Stimulated activated CD4-positive, alpha-beta T cell treated with anti-CD3 and anti-CD28 coated beads, Interleukin-4, amount 100 ng/mL, for 1 hour (primary cell): ENCODE measurements around the gene MAPKAPK2.

Experiments
- DNase-seq: peaks from one replicate; pipeline ENCODE4 v3.0.0-alpha.2; 2020

Gene MAPKAPK2

GRCh38 chr1:206661161-206661820 is 23.4 kb upstream of the MAPKAPK2 start:
- no peak for DNase-seq

GRCh38 chr1:206662396-206663092 is 22.2 kb upstream of the MAPKAPK2 start:
- no peak for DNase-seq

GRCh38 chr1:206663362-206663761 is 21.3 kb upstream of the MAPKAPK2 start:
- DNase-seq: no peak

- peak; percentile 54 for DNase-seq
Observed at GRCh38 chr1:206663832-206664652, 20.7 kb upstream of the MAPKAPK2 start.

GRCh38 chr1:206664740-206665139 is 20.0 kb upstream of the MAPKAPK2 start:
- DNase-seq: no peak

- no peak for DNase-seq
Observed at GRCh38 chr1:206666031-206666561, 18.6 kb upstream of the MAPKAPK2 start.

- no peak for DNase-seq
Observed at GRCh38 chr1:206666954-206667665, 17.6 kb upstream of the MAPKAPK2 start.

GRCh38 chr1:206668351-206668750 is 16.4 kb upstream of the MAPKAPK2 start:
- no peak for DNase-seq

GRCh38 chr1:206668874-206669410 is 15.8 kb upstream of the MAPKAPK2 start:
- DNase-seq: no peak

GRCh38 chr1:206672011-206672688 is 12.6 kb upstream of the MAPKAPK2 start:
- no peak for DNase-seq

GRCh38 chr1:206672844-206673758 is 11.6 kb upstream of the MAPKAPK2 start:
- DNase-seq: no peak

GRCh38 chr1:206674236-206674635 is 10.5 kb upstream of the MAPKAPK2 start:
- no peak for DNase-seq

- no peak for DNase-seq
Observed at GRCh38 chr1:206674745-206675175, 9.9 kb upstream of the MAPKAPK2 start.

- no peak for DNase-seq
Observed at GRCh38 chr1:206676499-206676898, 8.2 kb upstream of the MAPKAPK2 start.

GRCh38 chr1:206678490-206678889 is 6.2 kb upstream of the MAPKAPK2 start:
- DNase-seq: no peak

- no peak for DNase-seq
Observed at GRCh38 chr1:206679738-206680211, 4.9 kb upstream of the MAPKAPK2 start.

- no peak for DNase-seq
Observed at GRCh38 chr1:206680279-206680678, 4.4 kb upstream of the MAPKAPK2 start.

GRCh38 chr1:206681359-206681758 is 3.3 kb upstream of the MAPKAPK2 start:
- no peak for DNase-seq

GRCh38 chr1:206682111-206682510 is 2.6 kb upstream of the MAPKAPK2 start:
- no peak for DNase-seq

- DNase-seq: no peak
Observed at GRCh38 chr1:206683313-206683712, 1.4 kb upstream of the MAPKAPK2 start.

- no peak for DNase-seq
Observed at GRCh38 chr1:206684003-206684402, 702 bp upstream of the MAPKAPK2 start.
